Loucy (cell line): ENCODE results near the gene HOXA1.
"Not testable (repeated sequence)": the region's sequence is repeated elsewhere in the genome, so short reads cannot be mapped to it uniquely, and the experiment has no call there.

ENCODE experiments used
- H2AFZ ChIP-seq: fragments of 200-600 bp; sonication (generic); 2 replicates; pipeline ENCODE4 v1.6.0; 2016; ENCODE audit warnings: antibody characterized with exemption, mild to moderate bottlenecking, low read length, moderate library complexity
- H3F3A ChIP-seq: fragments of 200-600 bp; 2 replicates; pipeline ENCODE4 v1.6.0; 2016; ENCODE audit warnings: antibody characterized with exemption, low read depth, mild to moderate bottlenecking
- H3K27me3 ChIP-seq: fragments of 200-600 bp; sonication (generic); 2 replicates; pipeline ENCODE4 v1.6.1; 2014; ENCODE audit warnings: low read length, mild to moderate bottlenecking; ENCODE audit not compliant: insufficient read depth, poor library complexity, severe bottlenecking
- H3K36me3 ChIP-seq: fragments of 200-600 bp; sonication (generic); 2 replicates; pipeline ENCODE4 v1.6.1; 2016; ENCODE audit warnings: low read length; ENCODE audit not compliant: insufficient read depth
- H3K4me1 ChIP-seq: fragments of 200-600 bp; sonication (generic); 2 replicates; pipeline ENCODE4 v1.5.1; 2014; ENCODE audit warnings: low read length, mild to moderate bottlenecking; ENCODE audit not compliant: insufficient read depth, poor library complexity, severe bottlenecking
- H3K4me2 ChIP-seq: fragments of 200-600 bp; sonication (generic); 2 replicates; pipeline ENCODE4 v1.6.0; 2014; ENCODE audit warnings: antibody characterized with exemption, low read length, low read depth, mild to moderate bottlenecking; ENCODE audit not compliant: poor library complexity, severe bottlenecking
- H3K4me3 ChIP-seq: fragments of 200-600 bp; sonication (generic); 2 replicates; pipeline ENCODE4 v1.5.1; 2014; ENCODE audit warnings: low read length, mild to moderate bottlenecking, mixed read lengths; ENCODE audit not compliant: poor library complexity, severe bottlenecking
- H3K79me2 ChIP-seq: fragments of 200-600 bp; sonication (generic); 2 replicates; pipeline ENCODE4 v1.6.1; 2014; ENCODE audit warnings: low read length; ENCODE audit not compliant: insufficient read depth
- H3K9ac ChIP-seq: fragments of 200-600 bp; sonication (generic); 2 replicates; pipeline ENCODE4 v1.6.0; 2014; ENCODE audit warnings: mild to moderate bottlenecking, low read depth, low read length, moderate library complexity; ENCODE audit not compliant: poor library complexity, severe bottlenecking
- H3K9me2 ChIP-seq: fragments of 200-600 bp; sonication (generic); replicated peaks from 2 replicates; pipeline ENCODE4 v1.6.1; 2016; ENCODE audit warnings: low read depth, low read length, mixed read lengths
- H3K9me3 ChIP-seq: fragments of 200-600 bp; sonication (generic); 2 replicates; pipeline ENCODE4 v1.6.1; 2014; ENCODE audit warnings: mild to moderate bottlenecking, antibody characterized with exemption, low read length, low read depth; ENCODE audit not compliant: insufficient read depth
- H4K20me1 ChIP-seq: fragments of 200-600 bp; sonication (generic); 2 replicates; pipeline ENCODE4 v1.6.0; 2014; ENCODE audit warnings: antibody characterized with exemption, low read length, mild to moderate bottlenecking; ENCODE audit not compliant: insufficient read depth, poor library complexity, severe bottlenecking
- CTCF ChIP-seq: fragments of 200-600 bp; sonication (generic); conservative IDR thresholded peaks from 2 replicates; pipeline ENCODE4 v1.5.1; 2014; ENCODE audit warnings: mild to moderate bottlenecking, antibody characterized with exemption, low read length
- EZH2phosphoT487 ChIP-seq: fragments of 200-600 bp; IDR thresholded peaks from 2 replicates; pipeline ENCODE4 v1.6.1; 2018; ENCODE audit warnings: antibody characterized with exemption, mild to moderate bottlenecking, moderate library complexity, borderline replicate concordance

Gene HOXA1

GRCh38 chr7:27051451-27051850 is 44.3 kb downstream of the HOXA1 start:
- Histone ChIP-seq H3K4me2 (no peak overlapping the region), H3K9me2 (no peaks in the 10 kb centered on the region), H2AFZ (no peak overlapping the region), H3K36me3 (no peaks in the 10 kb centered on the region), H3K4me3 (no peak overlapping the region), H3F3A (no peaks in the 10 kb centered on the region), H3K27me3 (no peaks in the 10 kb centered on the region), H3K9ac (no peak overlapping the region), H4K20me1 (no peaks in the 10 kb centered on the region), H3K9me3 (no peaks in the 10 kb centered on the region), H3K4me1 (no peaks in the 10 kb centered on the region), H3K79me2 (no peaks in the 10 kb centered on the region)
- TF ChIP-seq CTCF: no peak
- TF ChIP-seq EZH2phosphoT487: no peak

GRCh38 chr7:27048438-27048837 is 47.4 kb downstream of the HOXA1 start:
- no peaks in the 10 kb centered on the region for H3K9me2 ChIP-seq

GRCh38 chr7:27046854-27047549 is 48.8 kb downstream of the HOXA1 start:
- no peak overlapping the region for H3K9ac ChIP-seq
- no peaks in the 10 kb centered on the region for H3K9me3 ChIP-seq
- no peak overlapping the region for H3K4me2 ChIP-seq
- H3K27me3 ChIP-seq: no peaks in the 10 kb centered on the region
- H3K36me3 ChIP-seq: no peaks in the 10 kb centered on the region
- H2AFZ ChIP-seq: no peak overlapping the region
- TF ChIP-seq CTCF (no peak), EZH2phosphoT487 (no peak)
- H4K20me1 ChIP-seq: no peaks in the 10 kb centered on the region
- H3K4me3 ChIP-seq: no peak overlapping the region
- H3F3A ChIP-seq: no peaks in the 10 kb centered on the region
- H3K79me2 ChIP-seq: no peaks in the 10 kb centered on the region
- no peaks in the 10 kb centered on the region for H3K9me2 ChIP-seq
- H3K4me1 ChIP-seq: no peaks in the 10 kb centered on the region

More at GRCh38 chr7:27048438-27048837, 47.4 kb downstream of the HOXA1 start:
- Histone ChIP-seq H3K4me1 (no peaks in the 10 kb centered on the region), H4K20me1 (no peaks in the 10 kb centered on the region), H2AFZ (no peak overlapping the region), H3K4me3 (no peak overlapping the region), H3K4me2 (no peak overlapping the region), H3K79me2 (no peaks in the 10 kb centered on the region), H3K36me3 (no peaks in the 10 kb centered on the region), H3K9ac (no peak overlapping the region), H3K9me3 (no peaks in the 10 kb centered on the region), H3K27me3 (no peaks in the 10 kb centered on the region), H3F3A (no peaks in the 10 kb centered on the region)
- no peak for TF ChIP-seq CTCF
- TF ChIP-seq EZH2phosphoT487: no peak

- H3K79me2 ChIP-seq, H3K27me3 ChIP-seq, H3K9me2 ChIP-seq, H3K4me2 ChIP-seq, H3K36me3 ChIP-seq, H3K4me1 ChIP-seq, H3F3A ChIP-seq, H4K20me1 ChIP-seq, H2AFZ ChIP-seq, H3K9me3 ChIP-seq, H3K4me3 ChIP-seq, H3K9ac ChIP-seq: not testable (repeated sequence)
These were observed 49.8 kb downstream of the HOXA1 start for GRCh38 chr7:27045972-27046371.

- H3K27me3 ChIP-seq, H4K20me1 ChIP-seq, H2AFZ ChIP-seq, H3K9me3 ChIP-seq, H3K9ac ChIP-seq, H3K4me1 ChIP-seq, H3K9me2 ChIP-seq, H3K4me3 ChIP-seq, H3F3A ChIP-seq, H3K79me2 ChIP-seq, H3K36me3 ChIP-seq, H3K4me2 ChIP-seq: not testable (repeated sequence)
These were observed 50.7 kb downstream of the HOXA1 start for GRCh38 chr7:27045066-27045465.
